Measurements from ENCODE around the gene ASB18. TPM values are rescaled to one million over a fixed set of nuclear protein-coding genes. Genes with fewer than 3 reads are reported as not detected.
A peak's percentile ranks its signal among the peaks of the same experiment; 100 is the strongest.

Gene ASB18
- polyA plus RNA-seq, 4 donors = 0.09 TPM; not detected in 3

DNA sequence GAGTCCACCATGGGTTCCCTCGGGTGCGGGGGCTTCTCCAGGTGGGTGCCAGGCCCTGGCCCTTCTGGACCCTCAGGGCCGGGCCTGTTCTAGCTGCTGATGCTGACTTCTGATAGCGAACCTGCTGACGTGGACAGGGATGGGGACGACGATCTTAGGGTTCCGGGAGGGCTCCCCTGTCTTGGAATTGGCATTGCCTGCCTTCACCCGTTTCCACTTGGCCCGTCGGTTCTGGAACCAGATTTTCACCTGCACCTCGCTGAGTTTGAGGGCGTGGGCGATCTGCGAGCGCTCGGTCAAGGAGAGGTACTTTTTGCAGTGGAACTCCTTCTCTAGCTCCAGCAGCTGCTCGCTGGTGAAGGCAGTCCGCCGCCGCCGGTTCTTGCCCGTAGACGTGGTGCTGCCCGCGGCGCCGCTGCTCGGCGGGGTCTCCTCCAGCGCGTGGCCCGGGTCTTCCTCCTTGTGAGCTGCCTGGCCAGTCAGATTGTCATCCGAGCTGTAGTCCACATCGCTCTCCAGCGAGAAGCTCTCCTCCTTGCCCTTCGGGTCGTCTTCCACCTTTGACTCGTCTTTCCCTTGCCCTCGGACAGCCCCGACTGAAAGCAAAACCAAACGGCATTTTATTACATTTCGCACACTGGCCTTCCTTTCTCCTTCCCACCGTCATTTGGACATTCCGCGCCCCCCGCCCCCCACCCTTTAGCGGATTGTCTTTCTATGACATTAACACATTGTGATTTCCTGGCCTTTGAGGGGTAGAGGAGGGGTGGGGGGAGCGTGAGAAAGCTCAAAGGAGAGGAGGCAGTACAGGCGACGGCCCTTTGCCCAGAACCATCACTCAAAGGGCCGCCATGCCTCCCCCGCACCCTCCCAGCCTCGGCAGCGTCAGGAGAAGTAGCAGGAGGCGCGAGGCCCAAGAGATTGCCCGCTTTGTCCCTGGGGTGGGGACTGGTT, 98.1 kb downstream of the ASB18 start:
- no peaks in the 10 kb centered on the region for H3K36me3 ChIP-seq (ENCODE audit: control insufficient read depth in 3 of 3, insufficient read depth in 2 of 3, low read depth in 1 of 3, low read length in 3 of 3)
- peaks cover 2 to 20% (median 3%) of the 10 kb centered on the region in 3 donors for H3K4me1 ChIP-seq (ENCODE audit: control insufficient read depth in 3 of 3, insufficient read depth in 2 of 3, low read depth in 1 of 3, low read length in 2 of 3)
- FAIRE-seq (no peak), DNase-seq (peak; percentile 16 to 66)
- H3K27me3 ChIP-seq (ENCODE audit: control insufficient read depth in 3 of 3, insufficient read depth in 3 of 3, low read length in 3 of 3) = peaks cover 38 to 96% (median 69%) of the 10 kb centered on the region in 3 donors
- 4 to 10% (median 7%) methylated on average over 58 of the region's 58 CpGs for WGBS, 3 donors
- H3K27ac ChIP-seq (ENCODE audit: low read depth in 1 of 3, low read length in 2 of 3) = no peak overlapping the region
- peaks cover 0 to 8% of the 10 kb centered on the region in 2 donors for H3K9me3 ChIP-seq (ENCODE audit: control insufficient read depth in 2 of 2, insufficient read depth in 1 of 2, low read depth in 1 of 2, low read length in 1 of 2)
- H3K4me3 ChIP-seq (ENCODE audit: low read depth in 1 of 3, low read length in 3 of 3) = peak overlapping the region in 2 of 3 donors; percentile 13 to 35

DNA sequence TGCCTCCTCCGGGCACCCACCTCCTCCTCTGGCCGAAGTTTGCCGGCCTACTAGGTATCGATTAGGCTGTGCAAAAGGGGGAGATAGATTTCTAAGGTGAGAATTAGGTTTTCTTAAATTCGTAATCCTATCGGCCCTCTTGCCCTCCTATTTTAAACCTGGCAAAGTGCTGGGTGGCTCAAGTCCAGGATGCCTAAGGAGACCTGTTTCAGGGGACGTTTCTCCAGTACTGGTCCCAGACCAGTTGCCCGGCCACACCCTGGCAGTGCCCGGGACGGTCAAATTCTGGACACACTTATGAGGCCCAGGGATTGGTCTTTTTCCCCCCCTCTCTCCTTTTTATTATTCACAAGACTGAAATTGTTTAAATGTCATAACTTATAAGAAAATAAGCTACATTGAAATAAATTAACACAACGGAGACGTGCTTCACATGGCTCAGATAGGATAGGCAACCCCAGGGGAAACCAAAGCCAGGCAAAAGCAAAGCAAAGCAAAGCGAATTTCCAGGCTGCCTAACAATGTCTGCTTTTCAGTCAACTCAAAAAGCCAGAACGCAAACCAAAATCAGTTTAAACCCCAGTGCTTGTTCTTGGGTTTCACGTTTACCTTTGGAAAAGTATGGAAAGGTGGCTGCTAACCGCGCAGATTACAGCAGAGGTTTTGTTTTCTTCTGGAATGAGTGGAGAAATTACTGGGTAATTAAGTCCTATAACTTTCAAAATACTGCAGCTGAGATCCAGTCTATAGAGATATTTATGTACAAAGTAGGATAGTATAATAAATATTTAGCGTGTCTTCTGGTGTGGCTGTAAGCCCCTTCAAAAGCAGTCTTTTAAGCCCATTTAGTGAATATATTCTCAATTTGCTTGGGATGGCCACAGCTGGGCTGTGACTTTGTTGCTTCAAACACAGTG, 99.0 kb downstream of the ASB18 start:
- Histone ChIP-seq H3K4me3 (ENCODE audit: low read depth in 1 of 3, low read length in 3 of 3) (no peak overlapping the region), H3K27me3 (ENCODE audit: control insufficient read depth in 3 of 3, insufficient read depth in 3 of 3, low read length in 3 of 3) (peaks cover 42 to 96% (median 68%) of the 10 kb centered on the region in 3 donors), H3K9me3 (ENCODE audit: control insufficient read depth in 2 of 2, insufficient read depth in 1 of 2, low read depth in 1 of 2, low read length in 1 of 2) (peaks cover 0 to 8% of the 10 kb centered on the region in 2 donors), H3K36me3 (ENCODE audit: control insufficient read depth in 3 of 3, insufficient read depth in 2 of 3, low read depth in 1 of 3, low read length in 3 of 3) (no peaks in the 10 kb centered on the region), H3K4me1 (ENCODE audit: control insufficient read depth in 3 of 3, insufficient read depth in 2 of 3, low read depth in 1 of 3, low read length in 2 of 3) (peaks cover 2 to 20% (median 3%) of the 10 kb centered on the region in 3 donors), H3K27ac (ENCODE audit: low read depth in 1 of 3, low read length in 2 of 3) (no peak overlapping the region)
- no peak for DNase-seq
- WGBS, 3 donors = 7 to 19% (median 17%) methylated on average over 18 of the region's 18 CpGs
- FAIRE-seq = no peak

DNA sequence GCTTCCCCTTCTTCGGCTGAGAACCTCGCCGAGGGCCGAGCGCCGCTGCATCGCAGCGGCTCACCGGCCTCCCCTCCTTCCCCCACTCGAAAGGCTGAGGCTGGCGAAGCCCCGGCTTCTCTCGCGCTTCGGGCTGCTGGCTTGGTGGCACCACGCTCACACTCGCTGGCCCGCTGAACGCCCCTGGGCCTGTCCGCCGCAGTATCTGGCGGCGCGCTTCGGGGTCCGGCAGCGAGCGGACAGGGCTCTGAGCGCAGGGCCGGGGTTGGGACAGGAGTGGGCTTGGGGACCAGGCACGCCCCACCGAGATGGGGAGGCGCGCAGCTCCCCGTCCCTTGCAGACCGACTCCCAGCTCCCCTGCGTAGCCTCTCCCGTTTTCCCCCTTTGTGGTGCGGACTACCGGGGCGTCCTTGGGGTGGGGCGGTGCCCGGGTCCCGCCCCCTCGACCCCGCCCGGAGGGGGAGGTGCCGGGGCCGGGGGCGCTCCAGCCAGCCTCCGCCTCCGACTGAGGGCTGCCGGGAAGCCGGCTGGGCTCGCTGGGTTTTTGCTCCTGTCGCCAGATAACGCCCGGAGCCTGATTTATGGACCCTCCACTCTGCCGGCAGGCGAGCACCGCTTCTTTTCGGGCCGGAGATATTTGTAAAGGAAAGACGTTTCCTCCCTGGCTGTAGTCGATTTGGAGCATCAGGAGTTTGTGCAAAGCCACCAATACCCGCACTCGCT, 99.8 kb downstream of the ASB18 start:
- Histone ChIP-seq H3K27ac (ENCODE audit: low read depth in 1 of 3, low read length in 2 of 3) (no peak overlapping the region), H3K9me3 (ENCODE audit: control insufficient read depth in 2 of 2, insufficient read depth in 1 of 2, low read depth in 1 of 2, low read length in 1 of 2) (peaks cover 0 to 5% of the 10 kb centered on the region in 2 donors), H3K4me1 (ENCODE audit: control insufficient read depth in 3 of 3, insufficient read depth in 2 of 3, low read depth in 1 of 3, low read length in 2 of 3) (peaks cover 2 to 20% (median 3%) of the 10 kb centered on the region in 3 donors), H3K36me3 (ENCODE audit: control insufficient read depth in 3 of 3, insufficient read depth in 2 of 3, low read depth in 1 of 3, low read length in 3 of 3) (no peaks in the 10 kb centered on the region), H3K27me3 (ENCODE audit: control insufficient read depth in 3 of 3, insufficient read depth in 3 of 3, low read length in 3 of 3) (peaks cover 44 to 96% (median 60%) of the 10 kb centered on the region in 3 donors), H3K4me3 (ENCODE audit: low read depth in 1 of 3, low read length in 3 of 3) (no peak overlapping the region)
- WGBS, 3 donors = 2 to 7% (median 3%) methylated on average over 52 to 67 of the region's 67 CpGs
- DNase-seq (peak in 1 of 2 donors; percentile 52), FAIRE-seq (no peak)

DNA sequence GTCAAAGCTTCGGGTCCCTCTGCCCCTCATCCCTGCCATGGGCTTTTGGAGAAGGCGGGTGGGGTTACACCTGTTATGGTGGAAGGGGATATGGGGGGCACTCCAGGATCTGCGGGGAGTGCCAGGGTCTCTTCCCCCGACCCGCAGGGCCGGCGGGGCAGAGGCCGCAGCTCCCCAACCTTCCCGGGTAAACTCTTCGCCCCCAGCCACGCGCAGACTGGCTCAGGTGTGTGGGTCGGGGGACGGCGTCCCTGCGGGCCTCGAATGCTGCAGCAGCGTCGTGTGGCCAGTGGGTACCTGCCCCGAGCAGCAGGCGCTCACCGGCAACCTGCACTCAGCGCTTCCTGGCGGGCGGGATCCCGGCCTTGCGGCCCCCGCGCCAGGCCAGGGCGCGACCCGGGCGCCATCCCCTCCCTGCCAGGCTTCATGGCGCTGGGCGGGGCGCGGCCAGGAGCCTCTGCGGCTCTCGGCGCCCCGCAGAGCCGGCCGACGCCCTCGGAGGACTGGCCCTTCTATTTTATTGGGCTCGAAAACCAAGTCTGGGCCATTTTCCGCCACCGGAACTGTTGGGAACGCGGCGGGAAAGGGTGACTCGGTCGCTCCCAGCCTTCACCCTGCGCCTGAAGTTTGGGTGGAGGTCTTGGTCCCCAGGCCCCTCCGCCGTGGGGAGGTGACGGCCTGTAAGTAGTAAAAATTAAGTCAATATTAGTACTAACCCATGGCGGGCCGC, 100.6 kb downstream of the ASB18 start:
- FAIRE-seq = no peak
- WGBS, 3 donors = 6 to 10% (median 6%) methylated on average over 37 to 59 of the region's 59 CpGs
- H3K9me3 ChIP-seq (ENCODE audit: control insufficient read depth in 2 of 2, insufficient read depth in 1 of 2, low read depth in 1 of 2, low read length in 1 of 2) = peaks cover 0 to 5% of the 10 kb centered on the region in 2 donors
- peaks cover 39 to 96% (median 59%) of the 10 kb centered on the region in 3 donors for H3K27me3 ChIP-seq (ENCODE audit: control insufficient read depth in 3 of 3, insufficient read depth in 3 of 3, low read length in 3 of 3)
- no peak overlapping the region for H3K27ac ChIP-seq (ENCODE audit: low read depth in 1 of 3, low read length in 2 of 3)
- peak in 1 of 2 donors; percentile 42 for DNase-seq
- no peaks in the 10 kb centered on the region for H3K36me3 ChIP-seq (ENCODE audit: control insufficient read depth in 3 of 3, insufficient read depth in 2 of 3, low read depth in 1 of 3, low read length in 3 of 3)
- H3K4me1 ChIP-seq (ENCODE audit: control insufficient read depth in 3 of 3, insufficient read depth in 2 of 3, low read depth in 1 of 3, low read length in 2 of 3) = peaks cover 2 to 20% (median 3%) of the 10 kb centered on the region in 3 donors
- no peak overlapping the region for H3K4me3 ChIP-seq (ENCODE audit: low read depth in 1 of 3, low read length in 3 of 3)

DNA sequence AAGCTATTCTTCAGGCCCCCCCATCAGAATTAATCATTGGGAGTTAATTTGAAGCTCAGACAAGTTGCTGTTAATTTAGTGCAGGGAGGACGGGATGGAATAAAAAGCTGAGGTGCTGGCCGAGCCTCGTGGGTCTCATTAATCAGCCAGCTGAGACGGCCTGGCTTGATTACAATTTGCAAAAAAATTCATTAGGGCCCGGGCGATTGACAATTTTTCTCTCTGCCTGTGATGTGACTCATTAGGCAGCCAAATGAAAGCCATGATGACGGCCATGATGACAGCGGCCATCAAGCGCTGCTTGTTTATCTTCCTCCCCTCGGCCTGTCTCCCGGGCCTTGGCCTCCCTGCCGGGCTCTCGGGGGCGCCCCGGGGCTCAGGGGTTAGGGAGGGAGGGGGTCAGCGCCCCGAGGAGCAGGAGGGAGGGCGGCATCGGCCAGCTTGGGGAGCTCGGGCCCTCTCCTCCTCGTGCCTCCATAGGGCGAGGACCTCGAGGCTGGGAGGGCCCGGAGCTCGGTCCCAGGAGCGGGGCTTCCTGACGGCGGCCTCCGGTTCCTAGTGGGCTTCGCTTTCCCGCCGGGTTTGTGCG, 101.2 kb downstream of the ASB18 start:
- H3K4me3 ChIP-seq (ENCODE audit: low read depth in 1 of 3, low read length in 3 of 3) = no peak overlapping the region
- no peak for DNase-seq
- no peaks in the 10 kb centered on the region for H3K36me3 ChIP-seq (ENCODE audit: control insufficient read depth in 3 of 3, insufficient read depth in 2 of 3, low read depth in 1 of 3, low read length in 3 of 3)
- no peak overlapping the region for H3K27ac ChIP-seq (ENCODE audit: low read depth in 1 of 3, low read length in 2 of 3)
- peaks cover 0 to 5% of the 10 kb centered on the region in 2 donors for H3K9me3 ChIP-seq (ENCODE audit: control insufficient read depth in 2 of 2, insufficient read depth in 1 of 2, low read depth in 1 of 2, low read length in 1 of 2)
- no peak for FAIRE-seq
- 11 to 20% (median 16%) methylated on average over 27 to 33 of the region's 33 CpGs for WGBS, 3 donors
- peaks cover 2 to 20% (median 3%) of the 10 kb centered on the region in 3 donors for H3K4me1 ChIP-seq (ENCODE audit: control insufficient read depth in 3 of 3, insufficient read depth in 2 of 3, low read depth in 1 of 3, low read length in 2 of 3)
- H3K27me3 ChIP-seq (ENCODE audit: control insufficient read depth in 3 of 3, insufficient read depth in 3 of 3, low read length in 3 of 3) = peaks cover 34 to 97% (median 61%) of the 10 kb centered on the region in 3 donors

DNA sequence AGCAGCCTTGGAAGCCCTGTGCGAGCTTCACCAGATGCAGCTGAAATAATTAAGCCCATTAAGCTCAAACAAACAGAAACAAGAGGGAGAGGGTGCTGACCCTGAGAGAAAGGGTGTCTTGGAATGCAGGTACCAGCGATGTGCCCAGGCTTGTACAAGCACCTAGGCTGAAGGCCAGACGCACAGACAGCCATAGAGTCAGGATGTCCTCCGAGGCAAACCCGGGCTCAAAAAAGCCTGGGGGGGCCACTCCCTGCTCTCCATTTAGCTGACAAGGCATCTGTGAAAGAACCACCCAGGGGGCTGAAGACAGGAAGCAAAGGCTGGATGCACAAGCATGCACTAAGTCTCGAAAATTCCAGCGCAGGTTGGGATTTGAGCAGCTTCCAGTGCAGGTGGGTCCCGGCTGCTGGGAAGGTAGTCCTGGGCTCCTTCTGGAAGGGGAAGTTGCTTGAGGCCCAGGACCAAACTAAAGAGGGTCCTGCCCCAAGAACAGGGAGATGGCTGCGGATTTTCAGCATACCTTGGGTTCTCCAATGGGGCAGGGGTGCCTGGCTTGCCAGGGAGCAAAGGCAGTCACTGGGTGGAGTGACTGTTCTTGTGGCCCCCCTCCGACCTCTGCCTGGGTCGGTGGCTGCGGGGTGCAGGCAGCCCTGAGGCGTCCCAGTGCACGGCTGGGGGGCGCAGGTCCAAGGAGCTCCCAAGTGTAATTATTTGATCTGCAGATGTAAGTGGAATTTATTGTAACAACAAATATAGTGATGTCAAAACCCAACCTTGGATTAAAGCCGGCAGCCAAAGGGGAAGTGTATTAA, 102.0 kb downstream of the ASB18 start:
- DNase-seq (no peak), FAIRE-seq (no peak)
- Histone ChIP-seq H3K27ac (ENCODE audit: low read depth in 1 of 3, low read length in 2 of 3) (no peak overlapping the region), H3K9me3 (ENCODE audit: control insufficient read depth in 2 of 2, insufficient read depth in 1 of 2, low read depth in 1 of 2, low read length in 1 of 2) (peaks cover 0 to 5% of the 10 kb centered on the region in 2 donors), H3K36me3 (ENCODE audit: control insufficient read depth in 3 of 3, insufficient read depth in 2 of 3, low read depth in 1 of 3, low read length in 3 of 3) (no peaks in the 10 kb centered on the region), H3K4me3 (ENCODE audit: low read depth in 1 of 3, low read length in 3 of 3) (no peak overlapping the region), H3K27me3 (ENCODE audit: control insufficient read depth in 3 of 3, insufficient read depth in 3 of 3, low read length in 3 of 3) (peaks cover 27 to 99% (median 62%) of the 10 kb centered on the region in 3 donors), H3K4me1 (ENCODE audit: control insufficient read depth in 3 of 3, insufficient read depth in 2 of 3, low read depth in 1 of 3, low read length in 2 of 3) (peaks cover 2 to 20% (median 3%) of the 10 kb centered on the region in 3 donors)
- WGBS, 3 donors = 30 to 45% (median 34%) methylated on average over 16 of the region's 16 CpGs

All from small intestine (tissue), 7 donors.